ENCODE measurements around the gene TEC. TPM values are rescaled to one million over a fixed set of nuclear protein-coding genes. Genes with fewer than 3 reads are reported as not detected.

The TEC gene
- total RNA-seq, 4 donors from 2014 or later, result 3.6 to 12.7 (median 3.9) TPM

DNA sequence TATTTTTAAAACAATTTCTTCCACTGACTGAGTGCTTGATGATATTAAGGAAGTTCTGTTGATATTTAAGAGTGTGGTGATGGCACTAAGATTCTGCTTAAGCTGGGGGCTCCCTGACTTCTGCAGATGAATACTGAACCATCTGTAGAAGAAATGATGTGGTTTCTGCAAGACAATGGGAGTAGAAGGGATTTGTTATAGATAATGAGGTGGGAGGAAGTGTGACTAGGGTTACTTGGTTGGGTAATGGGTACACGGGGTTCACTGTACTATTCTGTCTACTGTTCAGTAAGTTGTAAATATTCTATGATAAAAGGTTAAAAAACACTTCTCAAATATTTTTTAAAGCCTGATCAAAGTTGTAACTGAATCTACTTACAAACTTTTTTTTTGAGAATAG lies 74.7 kb downstream of the TEC start:
- Histone ChIP-seq H3K9me3 (no peaks in the 10 kb centered on the region), H3K4me3 (replicated peaks in 1 of 3) (no peak overlapping the region), H3K36me3 (no peaks in the 10 kb centered on the region), H3K27ac (no peak overlapping the region), H3K4me1 (peaks cover 0 to 8% of the 10 kb centered on the region in 2 donors), H3K27me3 (no peaks in the 10 kb centered on the region)
- intact Hi-C loops (cut with DNase I), result no loop called here
- WGBS, 2 donors, result 57 to 70% methylated on average over 1 of the region's 1 CpG
- TF ChIP-seq POLR2A (IDR thresholded peaks at IDR 0.05), result no peak
- DNase-seq, result no peak

- Histone ChIP-seq H3K4me1 (peaks cover 0 to 8% of the 10 kb centered on the region in 2 donors), H3K4me3 (replicated peaks in 1 of 3) (no peak overlapping the region), H3K9me3 (no peaks in the 10 kb centered on the region), H3K36me3 (no peaks in the 10 kb centered on the region), H3K27ac (no peak overlapping the region), H3K27me3 (no peaks in the 10 kb centered on the region)
- DNase-seq, result no peak
- intact Hi-C loops (cut with DNase I), result no loop called here
- 93 to 98% methylated on average over 3 of the region's 3 CpGs for WGBS, 2 donors
- TF ChIP-seq, protein P1, sequence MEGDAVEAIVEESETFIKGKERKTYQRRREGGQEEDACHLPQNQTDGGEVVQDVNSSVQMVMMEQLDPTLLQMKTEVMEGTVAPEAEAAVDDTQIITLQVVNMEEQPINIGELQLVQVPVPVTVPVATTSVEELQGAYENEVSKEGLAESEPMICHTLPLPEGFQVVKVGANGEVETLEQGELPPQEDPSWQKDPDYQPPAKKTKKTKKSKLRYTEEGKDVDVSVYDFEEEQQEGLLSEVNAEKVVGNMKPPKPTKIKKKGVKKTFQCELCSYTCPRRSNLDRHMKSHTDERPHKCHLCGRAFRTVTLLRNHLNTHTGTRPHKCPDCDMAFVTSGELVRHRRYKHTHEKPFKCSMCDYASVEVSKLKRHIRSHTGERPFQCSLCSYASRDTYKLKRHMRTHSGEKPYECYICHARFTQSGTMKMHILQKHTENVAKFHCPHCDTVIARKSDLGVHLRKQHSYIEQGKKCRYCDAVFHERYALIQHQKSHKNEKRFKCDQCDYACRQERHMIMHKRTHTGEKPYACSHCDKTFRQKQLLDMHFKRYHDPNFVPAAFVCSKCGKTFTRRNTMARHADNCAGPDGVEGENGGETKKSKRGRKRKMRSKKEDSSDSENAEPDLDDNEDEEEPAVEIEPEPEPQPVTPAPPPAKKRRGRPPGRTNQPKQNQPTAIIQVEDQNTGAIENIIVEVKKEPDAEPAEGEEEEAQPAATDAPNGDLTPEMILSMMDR (IDR thresholded peaks at IDR 0.05), result no peak
- TF ChIP-seq POLR2A (IDR thresholded peaks at IDR 0.05), result no peak
These were observed 75.6 kb downstream of the TEC start for GRCh38 chr4:48193921-48194468.

DNA sequence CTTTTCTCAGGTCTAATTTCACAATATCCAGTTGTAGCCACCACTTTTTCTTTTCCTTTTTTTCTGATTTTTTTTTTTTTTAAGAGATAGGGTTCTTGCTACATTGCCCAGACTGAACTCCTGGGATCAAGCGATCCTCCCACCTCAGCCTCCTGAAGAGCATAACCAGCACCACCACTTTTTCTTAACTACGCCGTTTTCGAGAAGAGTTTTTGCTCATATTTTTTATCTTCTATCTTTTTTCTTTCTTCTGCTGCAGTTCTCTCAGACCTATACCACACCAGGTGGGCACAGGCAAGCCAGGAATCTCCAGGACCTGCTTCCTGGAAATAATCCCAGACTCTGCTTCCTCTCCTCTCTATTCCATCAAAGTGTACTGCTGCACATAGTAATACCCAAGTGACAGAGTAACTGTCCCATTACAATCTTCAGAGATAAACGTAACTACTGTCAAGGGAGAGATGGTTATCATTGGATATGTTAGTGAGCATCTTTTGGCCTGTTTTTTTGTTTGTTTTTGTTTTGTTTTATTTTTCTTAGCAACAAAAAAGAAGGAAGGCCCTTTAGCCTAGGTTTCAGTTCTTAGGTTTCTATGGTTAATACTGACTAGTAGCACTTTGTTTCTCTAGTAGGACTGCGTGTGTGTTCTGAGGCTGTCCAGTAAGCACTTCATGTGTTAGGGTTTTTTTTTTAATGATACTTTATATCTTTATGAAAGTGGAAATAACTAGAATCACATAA lies 76.4 kb downstream of the TEC start:
- no peak for DNase-seq
- peaks cover 0 to 8% of the 10 kb centered on the region in 2 donors for H3K4me1 ChIP-seq
- no peak overlapping the region for H3K4me3 ChIP-seq (replicated peaks in 1 of 3)
- TF ChIP-seq, protein P1 (IDR thresholded peaks at IDR 0.05), result no peak
- H3K27me3 ChIP-seq, result no peaks in the 10 kb centered on the region
- WGBS, 2 donors, result 94% methylated on average over 6 of the region's 6 CpGs
- no peaks in the 10 kb centered on the region for H3K9me3 ChIP-seq
- no peak overlapping the region for H3K27ac ChIP-seq
- no peaks in the 10 kb centered on the region for H3K36me3 ChIP-seq
- intact Hi-C loops (cut with DNase I), result no loop called here

GRCh38 chr4:48191758-48192157 lies 77.9 kb downstream of the TEC start:
- WGBS, 2 donors, result 91 to 96% methylated on average over 1 of the region's 1 CpG
- Histone ChIP-seq H3K9me3 (no peaks in the 10 kb centered on the region), H3K27ac (no peak overlapping the region), H3K27me3 (no peaks in the 10 kb centered on the region), H3K36me3 (no peaks in the 10 kb centered on the region), H3K4me3 (replicated peaks in 1 of 3) (no peak overlapping the region), H3K4me1 (peaks cover 0 to 8% of the 10 kb centered on the region in 2 donors)
- TF ChIP-seq POLR2A (IDR thresholded peaks at IDR 0.05), result no peak
- TF ChIP-seq, protein P1 (IDR thresholded peaks at IDR 0.05), result no peak
- intact Hi-C loops (cut with DNase I), result no loop called here
- no peak for DNase-seq

DNA sequence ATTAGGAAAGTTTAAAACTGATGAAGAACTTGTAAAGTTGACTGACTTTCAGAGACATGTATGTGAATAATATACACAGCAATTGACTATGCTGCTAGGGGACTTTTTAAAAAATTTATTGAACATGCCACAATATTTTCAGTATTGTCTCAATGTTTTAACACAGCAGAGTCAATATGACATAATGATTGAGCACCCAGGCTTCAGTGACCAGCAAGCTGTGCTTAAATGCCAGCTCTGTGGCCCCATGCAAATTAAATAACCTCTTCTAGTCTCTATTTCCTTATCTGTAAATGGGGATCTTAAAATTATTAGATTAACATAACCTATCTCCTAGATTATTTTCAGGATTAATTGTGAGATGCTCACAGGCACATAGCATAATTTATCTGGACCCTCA lies 78.8 kb downstream of the TEC start:
- DNase-seq, result no peak
- Histone ChIP-seq H3K9me3 (no peaks in the 10 kb centered on the region), H3K27me3 (no peaks in the 10 kb centered on the region), H3K4me1 (peaks cover 0 to 8% of the 10 kb centered on the region in 2 donors), H3K36me3 (no peaks in the 10 kb centered on the region), H3K27ac (no peak overlapping the region), H3K4me3 (replicated peaks in 1 of 3) (no peak overlapping the region)
- intact Hi-C loops (cut with DNase I), result no loop called here
- TF ChIP-seq, protein P1 (IDR thresholded peaks at IDR 0.05), result no peak
- no peak for TF ChIP-seq POLR2A (IDR thresholded peaks at IDR 0.05)

Data from thyroid gland (tissue), 4 donors.